Urinary bladder (tissue), 4 donors: ENCODE data around the gene CXCL3. TPM values are rescaled to one million over a fixed set of nuclear protein-coding genes. Genes with fewer than 3 reads are reported as not detected.

Source experiments
- DNase-seq: peaks from one replicate; pipeline ENCODE4 v3.0.0-alpha.2; 2015; ENCODE audit errors: extremely low spot score
- H3K27ac ChIP-seq: one replicate; pipeline ENCODE4 v1.5.1; 2013; ENCODE audit warnings: low read depth, mild to moderate bottlenecking, moderate library complexity
- H3K36me3 ChIP-seq: one replicate; pipeline ENCODE4 v1.6.1; 2013; ENCODE audit warnings: mild to moderate bottlenecking, moderate library complexity; ENCODE audit not compliant: insufficient read depth
- H3K4me1 ChIP-seq: one replicate; pipeline ENCODE4 v1.6.1; 2013; ENCODE audit warnings: mild to moderate bottlenecking, moderate library complexity; ENCODE audit not compliant: insufficient read depth
- H3K4me3 ChIP-seq: one replicate; pipeline ENCODE4 v1.5.1; 2013; ENCODE audit warnings: low read depth, low read length
- WGBS: extraction: QIAGEN DNeasy Blood & Tissue Kit; methylation state at CpG from one replicate; pipeline ENCODE4 v1.1.7; 2013; 5-methylcytosine and 5-hydroxymethylcytosine counted together
- polyA plus RNA-seq: library from polyadenylated mRNA; stranded (reverse); fragments of 200-250 nt; gene quantifications from one replicate; pipeline ENCODE4 v1.2.3, GENCODE V29; 2013
- small RNA-seq: library from RNA; depleted of rRNA; stranded (forward); fragments of <200 nt; gene quantifications from one replicate; pipeline ENCODE3, GENCODE V24; 2014
- total RNA-seq: library from RNA; depleted of rRNA; stranded (reverse); fragments of >200 nt; gene quantifications from one replicate; pipeline ENCODE4 v1.2.3, GENCODE V29; 2014
- donor health status: healthy with polysubstance abuse.
- donor health status: healthy.

CXCL3 gene
- total and polyA plus RNA-seq, 2 donors, result 0.95 TPM; not detected in 1

GRCh38 chr4:73990988-73991741, 47.3 kb downstream of the CXCL3 start:
- no peak overlapping the region for H3K4me3 ChIP-seq
- H3K36me3 ChIP-seq, result no peaks in the 10 kb centered on the region
- H3K4me1 ChIP-seq, result no peaks in the 10 kb centered on the region
- H3K27ac ChIP-seq, result no peak overlapping the region
- no peak for DNase-seq
- 87% methylated on average over 9 of the region's 9 CpGs for WGBS

DNA sequence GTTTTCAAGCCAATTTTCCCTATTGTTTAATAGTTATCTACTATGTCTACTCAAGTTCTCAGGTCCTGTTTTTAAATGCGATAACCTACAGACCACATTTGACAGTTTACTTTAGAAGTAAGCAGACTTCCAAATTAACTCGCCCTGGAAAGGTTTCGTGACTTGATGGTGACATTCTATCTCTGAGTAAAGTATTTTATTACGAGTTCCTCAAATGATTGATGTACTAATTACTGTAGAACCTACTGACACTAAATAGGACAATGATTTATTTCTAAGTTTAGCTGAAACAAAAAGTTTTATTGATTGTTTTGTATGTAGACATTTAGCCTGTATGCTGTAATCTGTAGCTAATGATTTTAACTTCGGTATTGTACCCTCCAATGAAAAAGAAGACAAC, 48.6 kb downstream of the CXCL3 start:
- WGBS, result 60% methylated on average over 5 of the region's 5 CpGs
- H3K4me1 ChIP-seq, result no peaks in the 10 kb centered on the region
- H3K27ac ChIP-seq, result no peak overlapping the region
- H3K36me3 ChIP-seq, result no peaks in the 10 kb centered on the region
- DNase-seq, result no peak
- H3K4me3 ChIP-seq, result no peak overlapping the region

DNA sequence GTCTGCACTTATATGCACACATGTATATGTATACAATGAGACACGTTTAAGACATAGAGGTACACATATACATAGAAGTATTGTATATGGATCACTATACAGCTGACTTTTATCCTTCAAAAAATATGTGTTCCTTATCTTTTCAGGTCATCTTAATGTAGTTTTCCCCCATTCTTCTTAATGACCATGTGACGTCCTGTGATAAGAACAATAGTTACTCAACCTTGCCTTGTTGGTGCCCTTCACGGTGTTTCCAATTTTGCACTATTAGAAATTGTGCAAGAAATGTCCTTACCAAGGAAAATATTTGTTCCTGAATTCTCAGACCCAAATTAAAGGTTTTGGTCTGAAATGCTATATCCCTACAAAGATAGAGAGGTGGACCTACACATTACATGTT, 49.5 kb downstream of the CXCL3 start:
- WGBS, result 68% methylated on average over 3 of the region's 3 CpGs
- no peak for DNase-seq
- H3K36me3 ChIP-seq, result no peaks in the 10 kb centered on the region
- H3K4me3 ChIP-seq, result no peak overlapping the region
- H3K4me1 ChIP-seq, result no peaks in the 10 kb centered on the region
- H3K27ac ChIP-seq, result no peak overlapping the region

GRCh38 chr4:73988061-73988460, 50.4 kb downstream of the CXCL3 start, which contains the start of gene PPBP:
Gene PPBP, minus strand, starts transcription at chr4:73988190. Its CDS starts 87 bp downstream, at chr4:73988103.
- 90% methylated on average over 2 of the region's 2 CpGs for WGBS
- Histone ChIP-seq H3K4me1 (no peaks in the 10 kb centered on the region), H3K4me3 (no peak within 1 kb of the TSS), H3K36me3 (no peaks in the 10 kb centered on the region), H3K27ac (no peak within 1 kb of the TSS)
- DNase-seq, result no peak

Small RNA genes within 50 kb of the gene (small RNA-seq; reads per million reads assigned to genes)
- gene RN7SL218P, result not detected

Other genes starting within 250 kb of the CXCL3 start
- gene CXCL6, start 202.0 kb downstream of the CXCL3 start, total RNA-seq, result 0.16 TPM
- gene CXCL6, start 202.0 kb downstream of the CXCL3 start, polyA plus RNA-seq, result not detected
- not detected for gene PF4V1, start 185.4 kb downstream of the CXCL3 start, total RNA-seq
- not detected for gene PF4V1, start 185.4 kb downstream of the CXCL3 start, polyA plus RNA-seq
- 0.42 TPM for gene CXCL1, start 169.3 kb downstream of the CXCL3 start, total RNA-seq
- 1.5 TPM for gene CXCL1, start 169.3 kb downstream of the CXCL3 start, polyA plus RNA-seq
- gene PF4, start 56.7 kb downstream of the CXCL3 start, total RNA-seq, result 0.58 TPM
- 0.18 TPM for gene PF4, start 56.7 kb downstream of the CXCL3 start, polyA plus RNA-seq
- 6.5 TPM for gene PPBP, start 50.5 kb downstream of the CXCL3 start, total RNA-seq
- 0.18 TPM for gene PPBP, start 50.5 kb downstream of the CXCL3 start, polyA plus RNA-seq
- gene CXCL5, start 40.0 kb downstream of the CXCL3 start, total RNA-seq, result 0.11 TPM
- 0.04 TPM for gene CXCL5, start 40.0 kb downstream of the CXCL3 start, polyA plus RNA-seq
- gene CXCL2, start 60.5 kb upstream of the CXCL3 start, total RNA-seq, result 2.2 TPM
- 9.4 TPM for gene CXCL2, start 60.5 kb upstream of the CXCL3 start, polyA plus RNA-seq
- 21.1 TPM for gene MTHFD2L, start 119.4 kb upstream of the CXCL3 start, total RNA-seq
- 5.8 TPM for gene MTHFD2L, start 119.4 kb upstream of the CXCL3 start, polyA plus RNA-seq